ENCODE results near the gene FAM47E. TPM values are rescaled to one million over a fixed set of nuclear protein-coding genes. Genes with fewer than 3 reads are reported as not detected.
A peak's percentile ranks its signal among the peaks of the same experiment; 100 is the strongest.

The FAM47E gene
- total and polyA plus RNA-seq, 2 experiments from 2014 or later: not detected

DNA sequence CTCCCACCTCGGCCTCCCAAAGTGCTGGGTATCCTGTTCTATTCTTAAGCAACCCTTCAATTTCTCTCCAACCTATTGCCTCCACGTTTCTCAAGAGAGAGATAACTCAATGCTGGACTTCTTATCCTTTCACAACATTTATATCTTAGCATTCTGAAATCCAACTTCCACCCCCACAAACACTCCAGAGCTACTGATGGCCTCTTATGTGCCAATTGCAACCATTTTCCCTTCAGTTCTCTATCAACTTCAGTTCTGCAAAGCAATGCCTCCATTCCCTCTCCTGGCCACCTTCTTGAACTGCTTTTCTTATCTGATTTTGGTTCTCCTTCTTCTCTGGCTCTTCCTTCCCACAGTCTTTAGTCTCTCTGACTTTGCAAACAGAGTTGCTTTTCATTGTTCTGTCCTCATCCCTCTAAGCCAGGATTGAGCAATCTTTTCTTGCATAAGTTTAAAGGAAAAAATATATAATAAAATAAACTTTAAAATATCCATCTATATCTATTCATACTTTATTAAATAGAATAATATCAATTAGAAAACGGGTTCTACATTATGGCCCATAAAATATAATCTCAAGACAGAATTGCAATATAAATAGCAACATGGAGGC, 51.4 kb downstream of the FAM47E start:
- peaks cover 17% of the 10 kb centered on the region for H3K4me1 ChIP-seq (ENCODE audit: insufficient read depth)
- H3K9ac ChIP-seq: no peak overlapping the region
- DNase-seq: no peak
- no peaks in the 10 kb centered on the region for H3K9me2 ChIP-seq (ENCODE audit: insufficient read depth)
- peaks cover 17% of the 10 kb centered on the region for H3K79me2 ChIP-seq (ENCODE audit: insufficient read depth)
- 79 to 81% methylated on average over 3 of the region's 3 CpGs for WGBS, 2 experiments (ENCODE audit: low coverage in 1 of 2, low lambda C conversion rate in 2 of 2, missing lambda C conversion rate in 2 of 2)
- H3F3A ChIP-seq (ENCODE audit: insufficient read depth): peaks cover 21% of the 10 kb centered on the region
- no peaks in the 10 kb centered on the region for H3K27me3 ChIP-seq (replicated peaks; ENCODE audit: insufficient read depth)
- no peak overlapping the region for H3K4me3 ChIP-seq
- H3K4me2 ChIP-seq (ENCODE audit: unreplicated experiment): no peak overlapping the region
- no peak overlapping the region for H3K27ac ChIP-seq
- in situ Hi-C loops (cut with MboI): no loop called here
- no peaks in the 10 kb centered on the region for H3K36me3 ChIP-seq (ENCODE audit: low read depth)
- no peak overlapping the region for H2AFZ ChIP-seq
- no peaks in the 10 kb centered on the region for H3K9me3 ChIP-seq (ENCODE audit: low read depth)
- no peaks in the 10 kb centered on the region for H4K20me1 ChIP-seq (ENCODE audit: insufficient read depth)
- TF ChIP-seq EZH2 (IDR thresholded peaks at IDR 0.05; ENCODE audit: insufficient read depth, poor library complexity, severe bottlenecking): no peak
- no peak for TF ChIP-seq EZH2phosphoT487 (IDR thresholded peaks at IDR 0.05; ENCODE audit: insufficient read depth, low read depth)

- in situ Hi-C loops (cut with MboI): no loop called here
- H3K27ac ChIP-seq: no peak overlapping the region
- H3K9ac ChIP-seq: peak overlapping the region; percentile 87
- H3K4me3 ChIP-seq: peak overlapping the region; percentile 90
- no peaks in the 10 kb centered on the region for H4K20me1 ChIP-seq (ENCODE audit: insufficient read depth)
- peaks cover 21% of the 10 kb centered on the region for H3F3A ChIP-seq (ENCODE audit: insufficient read depth)
- WGBS, 2 experiments (ENCODE audit: low coverage in 1 of 2, low lambda C conversion rate in 2 of 2, missing lambda C conversion rate in 2 of 2): 98% methylated on average over 7 of the region's 7 CpGs
- TF ChIP-seq EZH2 (IDR thresholded peaks at IDR 0.05; ENCODE audit: insufficient read depth, poor library complexity, severe bottlenecking) (no peak), EZH2phosphoT487 (IDR thresholded peaks at IDR 0.05; ENCODE audit: insufficient read depth, low read depth) (no peak)
- peak overlapping the region; percentile 92 for H2AFZ ChIP-seq
- H3K79me2 ChIP-seq (ENCODE audit: insufficient read depth): peaks cover 31% of the 10 kb centered on the region
- H3K27me3 ChIP-seq (replicated peaks; ENCODE audit: insufficient read depth): no peaks in the 10 kb centered on the region
- H3K36me3 ChIP-seq (ENCODE audit: low read depth): no peaks in the 10 kb centered on the region
- peaks cover 17% of the 10 kb centered on the region for H3K4me1 ChIP-seq (ENCODE audit: insufficient read depth)
- no peaks in the 10 kb centered on the region for H3K9me3 ChIP-seq (ENCODE audit: low read depth)
- H3K9me2 ChIP-seq (ENCODE audit: insufficient read depth): no peaks in the 10 kb centered on the region
- DNase-seq: no peak
- peak overlapping the region; percentile 92 for H3K4me2 ChIP-seq (ENCODE audit: unreplicated experiment)
Observed at GRCh38 chr4:76305033-76305687, 53.6 kb downstream of the FAM47E start.

DNA sequence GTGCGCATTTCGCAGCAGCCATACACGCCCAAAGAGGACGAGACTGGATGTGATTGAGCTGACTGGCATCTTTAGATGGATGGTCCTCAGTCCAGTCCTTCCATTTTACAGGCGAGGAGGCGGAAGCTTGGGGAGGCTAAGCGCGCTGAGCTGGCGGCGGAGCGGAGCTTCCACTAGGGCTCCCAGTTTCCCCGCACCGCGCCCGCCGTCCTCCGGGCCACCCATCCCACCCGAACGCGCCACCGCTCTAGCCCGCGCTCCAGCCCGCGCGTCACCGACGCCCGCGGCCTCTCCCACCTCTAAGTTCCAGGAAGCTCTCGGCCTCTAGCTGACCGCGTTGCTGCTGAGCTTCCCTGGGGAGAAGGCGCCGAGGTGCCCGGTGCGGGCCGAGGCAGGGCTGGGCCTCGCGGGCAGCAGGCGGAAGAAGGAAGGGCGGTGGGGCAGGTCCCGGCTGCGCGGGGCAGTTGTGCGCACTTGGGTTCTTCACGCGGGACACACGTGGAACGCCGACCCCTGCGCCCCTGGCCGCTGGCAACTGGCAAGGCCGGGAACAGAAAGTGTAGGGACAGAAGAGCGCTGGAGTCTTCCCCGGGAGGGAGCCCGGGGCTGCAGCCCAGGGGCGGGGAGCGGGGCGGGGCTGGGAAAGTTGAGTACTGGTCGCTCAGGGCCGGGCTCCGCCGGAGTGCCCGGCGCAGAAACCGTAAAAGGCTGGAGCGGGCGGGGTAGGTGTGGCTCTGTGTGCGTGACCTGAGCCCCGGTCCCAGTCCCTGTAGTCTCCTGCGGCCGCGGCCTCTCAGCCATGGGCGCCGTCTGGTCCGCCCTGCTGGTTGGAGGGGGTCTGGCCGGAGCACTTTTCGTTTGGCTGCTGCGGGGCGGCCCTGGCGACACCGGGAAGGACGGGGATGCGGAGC, 54.7 kb downstream of the FAM47E start, which contains the start of gene STBD1:
Gene STBD1 (plus strand): TSS at position 763 of the 911 bp plus-strand sequence. CDS start 37 bp downstream, at position 800.
- no peaks in the 10 kb centered on the region for H4K20me1 ChIP-seq (ENCODE audit: insufficient read depth)
- H3K27ac ChIP-seq: peak within 1 kb of the TSS; percentile 76
- peak within 1 kb of the TSS; percentile 92 for H2AFZ ChIP-seq
- H3K4me1 ChIP-seq (ENCODE audit: insufficient read depth): peaks cover 12% of the 10 kb centered on the region
- no peaks in the 10 kb centered on the region for H3K9me2 ChIP-seq (ENCODE audit: insufficient read depth)
- H3K27me3 ChIP-seq (replicated peaks; ENCODE audit: insufficient read depth): no peaks in the 10 kb centered on the region
- WGBS, 2 experiments (ENCODE audit: low coverage in 1 of 2, low lambda C conversion rate in 2 of 2, missing lambda C conversion rate in 2 of 2): 0 to 2% methylated on average over 58 to 80 of the region's 85 CpGs
- H3F3A ChIP-seq (ENCODE audit: insufficient read depth): peaks cover 16% of the 10 kb centered on the region
- H3K4me3 ChIP-seq: peak within 1 kb of the TSS; percentile 90
- H3K79me2 ChIP-seq (ENCODE audit: insufficient read depth): peaks cover 31% of the 10 kb centered on the region
- H3K9ac ChIP-seq: peak within 1 kb of the TSS; percentile 87
- no peaks in the 10 kb centered on the region for H3K36me3 ChIP-seq (ENCODE audit: low read depth)
- no peak for TF ChIP-seq EZH2 (IDR thresholded peaks at IDR 0.05; ENCODE audit: insufficient read depth, poor library complexity, severe bottlenecking)
- no peak for TF ChIP-seq EZH2phosphoT487 (IDR thresholded peaks at IDR 0.05; ENCODE audit: insufficient read depth, low read depth)
- H3K4me2 ChIP-seq (ENCODE audit: unreplicated experiment): peak within 1 kb of the TSS; percentile 92
- no peaks in the 10 kb centered on the region for H3K9me3 ChIP-seq (ENCODE audit: low read depth)
- in situ Hi-C loops (cut with MboI): no loop called here
- peak; percentile 83 for DNase-seq
